AG20443 (cell line): ENCODE measurements around the gene CTIF.

Experiments
- DNase-seq: peaks from one replicate; pipeline ENCODE4 v3.0.0; 2012; ENCODE audit warnings: low spot score, mixed read lengths

The CTIF gene

GRCh38 chr18:48732767-48733424, 194.1 kb downstream of the CTIF start:
- no peak for DNase-seq

- no peak for DNase-seq
Measured at GRCh38 chr18:48733643-48734253, 194.9 kb downstream of the CTIF start.

GRCh38 chr18:48734460-48734859, 195.6 kb downstream of the CTIF start:
- DNase-seq, result no peak

- no peak for DNase-seq
Measured at GRCh38 chr18:48735080-48735676, 196.3 kb downstream of the CTIF start.

- no peak for DNase-seq
Measured at GRCh38 chr18:48735681-48736255, 196.9 kb downstream of the CTIF start.

GRCh38 chr18:48736321-48737260, 197.8 kb downstream of the CTIF start:
- DNase-seq, result no peak

- peak; percentile 42 for DNase-seq
Measured at GRCh38 chr18:48739266-48740067, 200.6 kb downstream of the CTIF start.

GRCh38 chr18:48740068-48740440, 201.2 kb downstream of the CTIF start:
- no peak for DNase-seq

GRCh38 chr18:48740851-48741485, 202.1 kb downstream of the CTIF start:
- DNase-seq, result no peak

- DNase-seq, result no peak
Measured at GRCh38 chr18:48741866-48742265, 203.0 kb downstream of the CTIF start.

- DNase-seq, result no peak
Measured at GRCh38 chr18:48742304-48742703, 203.5 kb downstream of the CTIF start.

GRCh38 chr18:48742706-48743475, 204.1 kb downstream of the CTIF start:
- DNase-seq, result peak; percentile 89

- no peak for DNase-seq
Measured at GRCh38 chr18:48743886-48744285, 205.1 kb downstream of the CTIF start.

GRCh38 chr18:48745293-48745692, 206.5 kb downstream of the CTIF start:
- DNase-seq, result no peak

GRCh38 chr18:48749768-48750167, 210.9 kb downstream of the CTIF start:
- peak; percentile 91 for DNase-seq

GRCh38 chr18:48750485-48751175, 211.8 kb downstream of the CTIF start:
- DNase-seq, result peak; percentile 82

- DNase-seq, result no peak
Measured at GRCh38 chr18:48751727-48752468, 213.1 kb downstream of the CTIF start.

- no peak for DNase-seq
Measured at GRCh38 chr18:48752478-48752877, 213.6 kb downstream of the CTIF start.

- no peak for DNase-seq
Measured at GRCh38 chr18:48752928-48753327, 214.1 kb downstream of the CTIF start.
